ENCODE data around the gene PRRC2C. TPM values are rescaled to one million over a fixed set of nuclear protein-coding genes. Genes with fewer than 3 reads are reported as not detected.

PRRC2C gene
- total RNA-seq: 51.7 and 54.3 TPM in 2 replicates

DNA sequence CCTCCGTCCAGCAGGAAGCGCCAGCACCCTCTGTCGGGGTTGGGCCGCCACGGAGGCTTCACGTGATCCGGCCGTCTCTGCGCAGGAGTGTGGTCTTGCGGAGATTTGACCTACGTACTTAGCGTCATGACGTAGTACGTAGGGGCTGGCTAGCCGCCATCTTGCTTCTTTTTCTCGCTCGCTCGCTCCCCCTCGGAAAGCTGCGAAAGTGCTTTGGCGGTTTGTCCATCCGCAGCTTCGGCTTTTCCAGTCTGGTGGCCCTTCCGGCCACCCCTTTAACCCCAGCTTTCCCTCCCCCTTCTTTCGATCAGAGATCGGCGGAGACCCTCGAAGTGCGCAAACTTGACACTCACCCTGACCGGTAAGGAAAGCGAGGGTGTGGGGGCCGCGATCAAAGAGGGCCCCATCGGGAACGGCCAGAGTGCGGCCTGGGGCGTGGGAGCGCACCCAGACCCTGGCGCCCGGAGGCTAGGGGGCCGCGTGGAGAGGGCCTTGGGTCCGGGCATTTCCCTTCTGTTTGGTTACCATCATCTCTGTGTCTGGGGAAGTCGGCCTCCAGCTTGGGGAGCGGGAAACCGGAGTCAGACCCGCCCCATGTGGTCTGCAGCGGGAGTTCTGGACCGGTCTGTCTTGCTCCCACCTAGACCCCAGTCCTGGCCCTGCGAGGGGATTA lies at the start of gene PRRC2C:
PRRC2C (plus strand) TSS at position 156 of the 673 bp plus-strand sequence. CDS start 26,559 bp downstream, outside the sequence.

DNA sequence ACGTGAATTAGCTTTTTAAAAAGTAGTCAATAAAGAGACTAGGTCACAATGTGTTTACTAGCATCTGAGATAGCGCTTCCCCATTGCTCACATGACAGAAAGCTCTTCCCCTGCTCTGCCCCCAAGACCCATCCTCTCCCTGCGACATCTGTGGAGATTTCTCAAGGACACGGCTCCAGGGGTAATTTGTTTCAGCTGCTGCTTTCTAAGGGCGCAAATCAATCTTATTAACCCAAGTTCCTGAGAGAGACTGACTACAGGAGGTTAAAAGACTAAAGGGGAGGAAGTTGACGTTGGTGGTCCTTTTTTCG lies 136.8 kb downstream of the PRRC2C start, which contains the start of gene MYOCOS:
MYOCOS (plus strand) TSS at position 92 of the 311 bp plus-strand sequence. CDS start 1,641 bp downstream, outside the sequence.

Other genes starting within 250 kb of the PRRC2C start
- gene FMO1, start 237.0 kb upstream of the PRRC2C start, total RNA-seq: 2.2 and 3.2 TPM in 2 replicates
- gene FMO4, start 171.3 kb upstream of the PRRC2C start, total RNA-seq: 4.2 and 8.2 TPM in 2 replicates
- gene MYOCOS, start 136.7 kb downstream of the PRRC2C start, total RNA-seq: not detected in 2 replicates
- gene MYOC, start 167.2 kb downstream of the PRRC2C start, total RNA-seq: 0.10 TPM in 1 of 2 replicates, not detected in the other